HG03442 (cell line): Measurements from ENCODE around the gene C16orf78.

ENCODE experiments used
- ATAC-seq: cut with Tn5 transposase; IDR thresholded peaks from one replicate; pipeline ENCODE4 v1.9.1; 2021; ENCODE audit warnings: mild to moderate bottlenecking, moderate library complexity; ENCODE audit not compliant: unreplicated experiment

Gene C16orf78

GRCh38 chr16:49373504-49373903 lies at the start of gene C16orf78:
C16orf78 (plus strand) TSS chr16:49373804; CDS start chr16:49373940, 136 bp downstream.
- ATAC-seq = no peak

- no peak for ATAC-seq
Observed at GRCh38 chr16:49324703-49325102, 48.9 kb upstream of the C16orf78 start.

GRCh38 chr16:49327466-49327865 lies 46.1 kb upstream of the C16orf78 start:
- ATAC-seq = no peak

DNA sequence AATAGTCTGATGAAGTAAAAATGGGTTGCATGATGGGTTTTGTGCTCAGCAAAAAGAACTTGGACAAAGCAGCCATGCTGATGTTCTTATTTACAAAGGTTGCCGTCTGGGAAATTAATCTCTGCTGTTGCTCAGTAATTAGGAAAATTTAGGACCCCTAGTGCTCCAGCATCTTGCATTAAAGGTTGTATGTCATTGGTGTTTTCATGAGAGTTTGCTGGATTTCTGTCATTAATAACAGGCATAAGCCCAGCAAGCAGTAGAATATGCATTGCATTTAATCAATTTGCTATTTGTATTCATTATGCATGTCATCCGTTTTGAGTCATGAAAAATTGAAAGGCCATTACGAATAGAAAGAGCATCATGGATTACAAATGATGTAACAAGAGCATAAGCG lies 45.3 kb upstream of the C16orf78 start:
- no peak for ATAC-seq

GRCh38 chr16:49330562-49331201 lies 42.9 kb upstream of the C16orf78 start:
- no peak for ATAC-seq

GRCh38 chr16:49332589-49333258 lies 40.9 kb upstream of the C16orf78 start:
- no peak for ATAC-seq

DNA sequence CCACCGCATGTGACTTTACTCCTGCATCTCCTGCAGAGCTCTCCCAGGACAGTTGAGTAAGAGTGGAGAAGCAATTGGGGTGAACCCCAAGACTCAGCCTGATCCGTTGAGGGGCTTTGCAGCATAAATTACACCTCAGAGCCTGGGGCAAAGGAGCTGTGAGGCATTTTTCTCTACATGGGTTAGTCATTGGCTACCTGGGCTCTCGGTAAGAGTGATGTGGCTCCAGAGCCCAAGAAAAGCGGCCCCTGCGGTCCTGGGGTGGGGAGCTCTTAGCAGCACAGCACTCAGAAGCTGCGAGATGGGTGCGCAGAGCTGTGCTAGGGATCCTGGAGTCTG lies 40.4 kb upstream of the C16orf78 start:
- no peak for ATAC-seq

DNA sequence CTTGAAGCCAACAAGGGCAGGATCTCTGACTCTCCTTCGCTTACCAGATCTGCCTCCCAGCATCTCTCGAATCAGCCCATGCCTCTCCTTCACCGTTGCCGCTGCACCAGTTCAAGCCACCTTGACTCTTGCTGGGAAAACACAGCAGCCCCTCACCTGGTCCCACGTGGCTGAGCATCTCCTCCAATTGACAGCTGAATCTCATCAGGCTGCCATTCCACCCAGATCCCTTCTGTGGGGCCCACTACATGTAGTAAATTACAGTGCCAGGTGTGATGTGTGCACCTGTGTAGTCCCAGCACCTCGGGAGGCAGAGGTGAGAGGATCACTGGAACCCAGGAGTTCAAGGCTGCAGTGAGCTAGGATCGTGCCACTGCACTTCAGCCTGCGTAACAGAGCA lies 37.8 kb upstream of the C16orf78 start:
- no peak for ATAC-seq

GRCh38 chr16:49336581-49336980 lies 37.0 kb upstream of the C16orf78 start:
- no peak for ATAC-seq

GRCh38 chr16:49337814-49338350 lies 35.7 kb upstream of the C16orf78 start:
- no peak for ATAC-seq

DNA sequence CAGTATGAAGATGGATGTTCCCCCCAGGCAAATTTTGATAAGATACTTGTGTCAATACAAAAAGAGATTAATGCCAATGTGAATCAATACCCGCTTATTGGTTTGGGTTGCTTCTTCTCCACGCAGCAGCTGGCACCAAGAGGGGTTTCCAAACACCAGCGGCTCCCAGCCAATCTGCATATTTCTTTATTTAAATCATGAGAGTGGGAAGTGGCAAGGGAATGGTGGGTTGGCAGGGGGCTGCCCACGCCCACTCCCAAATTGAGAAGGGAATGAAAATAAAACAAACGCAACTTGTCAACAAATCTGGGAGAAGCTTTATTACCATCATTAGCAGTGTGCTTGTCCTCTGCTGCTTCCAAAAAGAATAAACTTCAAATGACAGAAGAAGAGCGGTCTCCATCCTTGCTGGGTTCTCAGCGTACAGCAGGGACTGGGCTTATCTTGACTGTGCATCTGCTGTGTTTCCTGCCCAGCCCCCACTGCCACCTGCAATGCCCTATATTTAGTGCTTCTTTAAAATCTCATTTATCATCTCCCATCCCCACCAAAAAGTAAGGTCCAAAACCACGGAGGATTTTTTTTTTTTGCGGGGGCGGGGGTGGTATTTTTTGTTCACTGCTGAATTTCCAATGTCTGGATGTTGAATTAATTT lies 34.9 kb upstream of the C16orf78 start:
- ATAC-seq = no peak

DNA sequence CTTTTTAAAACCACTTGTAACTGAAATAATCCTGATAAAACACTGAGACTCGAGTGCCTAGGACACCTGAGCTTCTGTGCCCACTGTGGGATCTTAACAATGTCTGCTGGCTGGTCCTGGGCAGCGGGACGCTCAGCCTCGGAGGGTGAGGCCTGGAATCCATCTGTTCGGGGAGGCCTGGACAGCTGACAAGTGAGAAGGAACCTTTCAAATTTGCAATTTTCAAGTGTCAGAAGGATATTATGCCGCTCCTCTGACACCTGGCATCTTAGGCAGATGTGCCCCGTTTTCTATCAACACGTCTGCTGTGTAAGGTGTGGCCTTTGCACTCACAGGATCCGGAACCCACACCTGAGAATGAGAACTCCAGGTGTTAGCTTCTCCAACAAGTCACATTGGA lies 33.1 kb upstream of the C16orf78 start:
- no peak for ATAC-seq

DNA sequence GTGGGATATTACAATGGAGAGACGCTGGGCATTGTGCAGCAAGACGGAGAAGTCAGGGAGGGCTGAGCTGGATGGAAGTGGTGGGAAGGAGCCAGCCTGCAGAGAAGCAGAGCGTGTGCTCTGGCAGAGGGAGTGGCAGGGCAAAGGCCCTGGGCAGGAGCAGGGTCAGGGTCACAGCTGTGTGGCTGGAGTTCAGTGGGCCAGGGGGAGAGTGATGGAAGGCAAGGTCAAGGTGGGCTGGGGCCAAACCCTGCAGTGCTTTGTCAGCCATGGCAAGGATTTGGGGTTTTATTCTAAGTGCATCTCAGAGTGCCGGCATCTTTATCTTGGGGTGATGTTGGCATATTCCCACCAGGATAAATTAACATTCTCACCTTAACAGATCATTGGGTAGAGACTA lies 31.9 kb upstream of the C16orf78 start:
- no peak for ATAC-seq

DNA sequence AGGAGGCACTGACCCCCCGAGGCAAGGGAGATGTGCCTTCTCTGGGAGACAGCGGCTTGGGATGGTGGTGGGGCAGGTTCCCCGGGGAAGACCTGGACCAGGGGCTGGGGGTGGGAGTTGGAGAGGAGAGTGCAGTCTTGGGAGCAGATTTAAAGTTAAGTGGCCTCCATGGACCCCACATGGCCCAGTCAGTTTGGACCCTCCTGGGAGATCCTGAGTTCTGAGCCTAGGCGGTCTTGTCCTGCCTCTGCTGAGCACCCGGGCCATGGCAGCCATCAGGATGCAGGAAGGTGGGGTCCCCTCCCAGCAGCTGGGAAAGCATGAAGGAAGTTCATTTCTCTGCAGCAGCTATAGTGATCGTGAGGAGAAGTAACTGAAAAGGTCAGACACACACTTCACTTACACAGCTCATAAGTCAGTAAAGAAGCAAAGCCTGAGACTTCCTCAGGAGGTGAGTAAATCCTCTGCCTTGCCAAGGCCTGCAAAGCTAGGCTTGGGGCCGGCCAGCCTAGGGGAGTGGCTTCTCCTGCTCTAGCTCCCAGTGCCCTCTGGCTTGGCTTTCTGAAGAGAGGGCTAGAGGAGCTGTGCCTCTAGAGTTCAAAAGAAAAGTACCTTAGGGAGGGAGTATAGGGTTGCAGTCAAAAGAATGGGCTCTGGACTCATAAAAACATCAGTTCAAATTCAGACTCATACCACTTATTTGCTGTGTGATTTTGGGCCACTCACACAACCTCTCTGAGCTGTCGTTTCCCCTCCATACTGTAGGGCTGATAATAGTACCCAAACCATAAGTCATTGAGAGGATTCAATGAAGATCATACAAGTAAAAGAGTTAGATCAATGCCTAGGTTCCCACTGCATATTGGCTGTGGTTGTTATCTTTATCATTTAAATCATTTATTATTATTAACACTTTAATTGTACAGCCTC lies 31.0 kb upstream of the C16orf78 start:
- no peak for ATAC-seq

DNA sequence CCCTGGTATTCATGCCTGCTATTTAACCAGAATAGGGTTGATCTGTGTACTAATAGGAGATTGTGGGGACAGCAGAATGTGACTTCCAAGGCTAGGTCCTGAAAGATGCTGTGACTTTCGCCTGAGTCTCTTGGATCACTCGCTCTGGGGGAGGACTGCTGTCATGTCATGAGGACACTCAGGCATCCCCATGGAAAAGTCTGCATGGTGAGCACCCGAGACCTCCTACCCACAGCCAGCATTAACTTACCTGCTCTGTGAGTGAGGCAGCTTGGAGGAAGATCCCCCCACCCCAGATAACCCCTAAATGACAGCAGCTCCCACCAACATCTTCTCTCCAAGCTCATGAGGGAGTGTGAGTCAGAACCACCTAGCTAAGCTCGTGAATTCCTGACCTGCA lies 30.3 kb upstream of the C16orf78 start:
- no peak for ATAC-seq

GRCh38 chr16:49344401-49344800 lies 29.2 kb upstream of the C16orf78 start:
- ATAC-seq = no peak

DNA sequence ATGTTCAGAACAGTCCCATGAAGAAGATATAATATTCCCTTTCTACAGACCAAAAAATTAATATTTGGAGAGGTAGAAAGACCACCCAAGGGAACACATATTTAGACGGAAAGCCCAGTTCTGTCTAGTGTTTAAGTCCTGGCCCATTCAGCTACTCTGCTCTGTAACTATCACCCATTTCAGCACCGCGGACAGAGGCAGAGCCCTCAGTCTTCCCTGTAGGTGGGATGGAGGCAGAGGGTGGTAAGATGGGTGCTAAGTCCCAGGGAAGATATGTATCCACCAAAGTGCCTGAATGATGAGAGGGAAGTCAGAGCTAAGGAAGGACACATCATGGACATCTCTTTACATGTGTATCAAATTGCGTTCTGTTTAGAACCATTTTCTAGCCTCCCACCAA lies 27.8 kb upstream of the C16orf78 start:
- ATAC-seq = no peak

DNA sequence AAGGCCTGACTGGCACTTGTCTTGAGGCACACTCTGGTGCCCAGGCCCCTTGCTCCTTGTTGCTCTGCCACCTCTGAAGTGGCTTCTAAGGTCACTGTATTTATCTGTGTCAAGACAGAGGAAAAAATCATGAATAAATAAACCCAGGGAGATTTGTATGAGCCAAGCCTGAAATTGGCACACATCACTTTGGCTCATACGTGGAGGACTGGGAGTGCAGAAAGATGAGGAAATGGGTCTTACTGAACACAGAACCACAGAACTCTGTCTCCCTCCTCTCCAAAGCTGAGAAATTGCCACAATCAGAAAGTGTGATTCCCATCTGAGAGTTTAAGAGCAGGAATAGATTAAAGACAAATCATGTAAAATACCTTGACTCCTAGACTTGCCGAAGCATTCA lies 27.1 kb upstream of the C16orf78 start:
- no peak for ATAC-seq

DNA sequence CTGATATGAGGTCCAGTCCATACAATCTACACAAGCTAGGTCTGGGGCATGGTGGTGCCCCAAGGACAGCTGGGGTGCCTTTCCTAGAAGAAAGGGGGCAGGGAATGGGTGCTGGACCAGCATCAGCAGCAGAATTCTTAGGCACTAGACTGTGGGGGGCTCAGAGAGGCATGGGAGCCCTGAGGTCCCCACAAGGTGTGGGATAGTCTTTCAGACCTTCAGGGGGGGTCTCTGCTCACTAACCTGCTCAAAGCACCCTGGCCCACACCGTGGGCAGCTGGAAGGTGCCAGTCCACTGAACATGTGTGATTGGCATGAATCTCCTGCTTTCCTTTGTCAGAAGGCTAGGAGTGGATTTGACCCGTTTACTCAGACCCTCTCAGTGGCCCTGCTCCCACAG lies 26.1 kb upstream of the C16orf78 start:
- ATAC-seq = no peak

GRCh38 chr16:49348408-49349176 lies 25.0 kb upstream of the C16orf78 start:
- no peak for ATAC-seq
